ENCODE measurements around the gene MBNL2.
"Not testable (repeated sequence)": the region's sequence is repeated elsewhere in the genome, so short reads cannot be mapped to it uniquely, and the experiment has no call there.

MBNL2 gene

DNA sequence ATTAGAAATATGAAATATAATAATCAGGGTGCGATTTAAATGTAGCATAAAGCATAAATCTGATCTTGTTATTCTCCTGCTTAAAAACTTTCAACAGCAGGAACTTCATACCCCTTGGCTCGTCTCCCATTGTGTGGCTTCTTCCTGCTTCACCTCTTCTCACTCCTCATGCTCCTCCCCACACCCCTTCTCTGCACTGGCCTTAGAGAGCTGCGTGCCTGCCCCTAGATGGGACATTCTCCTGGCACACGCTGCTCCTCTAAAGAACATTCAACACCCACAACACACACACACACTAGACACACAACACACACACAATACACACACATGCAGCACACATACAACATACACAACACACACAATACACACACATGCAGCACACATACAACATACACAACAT, 107.2 kb downstream of the MBNL2 start:
- no peak for DNase-seq

GRCh38 chr13:97330448-97330847, 108.3 kb downstream of the MBNL2 start:
- no peak for DNase-seq

DNA sequence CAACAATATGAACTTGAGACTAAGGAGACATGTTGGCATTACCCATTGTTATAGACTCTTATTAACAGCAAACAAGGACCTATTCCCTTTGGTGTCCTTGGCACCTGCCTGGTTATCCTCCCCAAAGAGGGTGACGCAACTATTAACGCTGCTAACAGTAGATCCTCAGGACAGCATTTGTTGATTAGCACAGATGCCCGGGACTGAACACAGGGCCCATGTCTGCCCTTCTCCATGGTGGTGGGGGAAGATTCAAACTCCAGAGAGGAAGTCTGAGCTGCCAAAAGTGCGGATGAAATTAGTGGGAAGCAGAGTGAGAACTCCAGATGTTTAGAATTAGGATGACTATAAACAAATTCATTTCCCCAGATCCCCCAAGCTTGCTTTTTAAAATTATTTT, 110.6 kb downstream of the MBNL2 start:
- no peak for DNase-seq

DNA sequence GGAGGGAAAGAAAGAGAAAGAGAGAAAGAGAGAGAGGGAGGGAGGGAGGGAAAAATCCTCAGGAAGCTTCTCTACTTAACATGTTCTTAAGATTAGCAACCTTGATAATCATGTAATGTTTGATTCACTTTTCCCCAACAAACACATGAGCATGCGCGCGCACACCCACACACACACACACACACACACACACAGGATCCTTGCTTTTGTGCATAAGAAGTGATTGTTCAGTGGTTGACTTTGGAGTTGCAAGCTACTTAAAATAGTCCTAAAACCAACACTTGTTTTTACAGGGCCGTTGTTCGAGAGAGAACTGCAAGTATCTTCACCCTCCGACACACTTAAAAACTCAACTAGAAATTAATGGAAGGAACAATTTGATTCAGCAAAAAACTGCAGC, 111.8 kb downstream of the MBNL2 start:
- no peak for DNase-seq

GRCh38 chr13:97334690-97335089, 112.6 kb downstream of the MBNL2 start:
- no peak for DNase-seq

DNA sequence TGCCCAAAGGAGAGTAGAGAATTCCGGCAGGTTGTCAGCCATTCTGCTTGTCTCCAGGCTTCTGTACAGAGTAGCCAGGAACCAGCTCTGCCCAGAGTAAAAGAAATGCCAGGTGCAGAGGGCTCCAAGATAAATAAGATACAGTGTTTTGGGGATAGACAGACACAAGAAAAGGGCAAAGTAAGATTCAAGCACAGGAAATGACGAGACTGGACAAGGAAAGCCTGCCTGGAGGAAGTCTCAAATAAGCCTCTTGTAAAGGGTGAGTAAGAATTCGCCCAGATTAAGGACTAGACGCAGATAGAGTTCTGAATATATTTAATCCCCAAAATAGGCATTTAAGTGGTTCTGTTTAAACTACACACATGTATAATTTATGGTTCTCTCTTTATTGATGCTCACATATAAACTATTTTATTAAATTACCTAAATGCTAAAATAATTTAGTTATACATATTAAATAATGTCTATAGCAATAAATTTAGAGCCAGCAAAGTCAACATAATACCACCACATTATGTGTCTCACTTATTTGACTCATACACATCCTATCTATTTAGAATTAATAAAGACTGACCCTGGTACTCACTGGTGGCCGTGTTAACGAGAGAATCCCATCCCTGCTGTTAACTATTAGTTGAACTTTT, 113.5 kb downstream of the MBNL2 start:
- DNase-seq = no peak

GRCh38 chr13:97337985-97338499, 115.9 kb downstream of the MBNL2 start:
- DNase-seq = no peak

- DNase-seq = no peak
These were observed 116.4 kb downstream of the MBNL2 start for GRCh38 chr13:97338571-97338970.

GRCh38 chr13:97339019-97339987, 117.2 kb downstream of the MBNL2 start:
- no peak for DNase-seq

DNA sequence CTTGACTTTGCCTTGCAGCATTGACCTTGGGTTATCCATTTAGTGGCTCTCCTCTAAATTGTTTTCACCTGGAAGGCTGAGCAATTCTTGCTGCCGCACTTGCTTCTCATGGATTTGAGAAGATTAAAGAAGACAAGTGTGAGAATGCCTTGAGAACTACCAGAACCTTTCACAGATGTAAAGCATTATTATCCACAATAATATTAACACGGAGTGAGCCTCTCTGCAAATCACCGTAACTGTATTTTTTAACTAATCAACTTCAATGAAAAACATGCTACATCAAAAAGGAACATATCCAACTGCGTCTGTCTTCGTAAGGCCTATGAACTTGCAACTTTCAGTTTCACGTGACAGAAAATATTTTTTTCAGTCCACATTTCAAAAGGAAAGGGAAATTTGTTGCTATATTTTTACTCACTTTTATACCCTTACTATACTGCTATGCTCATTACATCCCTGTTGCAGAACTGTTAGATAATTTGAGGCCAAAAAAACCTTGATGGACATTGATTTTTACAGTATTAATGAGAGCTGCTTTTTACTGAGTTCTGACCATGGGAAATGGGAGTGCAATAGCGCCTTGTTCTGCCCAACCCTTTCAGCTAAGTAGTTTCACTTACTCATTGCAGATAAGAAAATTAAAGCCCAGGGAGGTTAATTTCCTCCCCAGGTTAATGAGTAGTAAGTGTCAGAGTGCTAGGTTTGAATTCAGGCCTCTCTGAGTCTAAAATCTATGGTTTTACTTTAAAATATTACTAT, 118.0 kb downstream of the MBNL2 start:
- no peak for DNase-seq

- DNase-seq = no peak
These were observed 119.0 kb downstream of the MBNL2 start for GRCh38 chr13:97341135-97341534.

DNA sequence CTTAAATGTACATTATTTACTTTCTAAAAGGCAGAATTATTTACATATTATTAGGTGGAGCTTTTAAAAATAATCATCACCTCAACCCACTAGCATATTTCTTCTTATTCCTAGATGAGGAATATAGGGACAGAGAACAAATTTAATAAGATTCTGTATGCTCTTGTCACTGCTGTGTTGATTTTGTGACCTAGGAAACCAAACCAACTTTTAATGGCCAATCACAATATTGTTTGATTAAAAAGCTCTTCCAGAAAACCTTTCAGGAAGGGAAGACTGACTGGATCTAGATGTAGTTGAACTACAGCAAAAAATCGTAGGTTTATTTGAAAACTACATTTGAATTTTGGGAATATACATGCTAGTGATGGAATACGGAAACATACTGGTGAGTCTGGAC, 120.0 kb downstream of the MBNL2 start:
- no peak for DNase-seq

- DNase-seq = no peak
These were observed 120.8 kb downstream of the MBNL2 start for GRCh38 chr13:97342936-97343335.

GRCh38 chr13:97344265-97345175, 122.4 kb downstream of the MBNL2 start:
- DNase-seq = peak; percentile 80

DNA sequence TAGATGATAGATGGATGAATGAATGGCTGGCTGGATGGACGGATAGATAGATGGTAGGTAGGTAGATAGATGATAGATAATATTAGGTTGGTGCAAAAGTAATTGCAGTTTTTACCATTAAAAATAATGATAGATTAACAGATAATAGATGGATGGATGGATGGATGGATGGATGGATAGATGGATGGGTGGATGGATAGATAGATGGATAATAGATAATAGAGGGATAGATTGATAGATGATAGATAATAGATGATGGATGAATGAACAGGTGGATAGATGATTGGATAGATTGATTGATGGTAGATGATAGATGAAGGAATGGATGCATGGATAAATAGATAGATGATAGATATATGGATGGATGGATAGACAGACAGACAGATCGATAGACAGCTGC, 124.0 kb downstream of the MBNL2 start:
- no peak for DNase-seq

GRCh38 chr13:97346561-97347254, 124.6 kb downstream of the MBNL2 start:
- DNase-seq = no peak

GRCh38 chr13:97347255-97347932, 125.3 kb downstream of the MBNL2 start:
- DNase-seq = no peak

DNA sequence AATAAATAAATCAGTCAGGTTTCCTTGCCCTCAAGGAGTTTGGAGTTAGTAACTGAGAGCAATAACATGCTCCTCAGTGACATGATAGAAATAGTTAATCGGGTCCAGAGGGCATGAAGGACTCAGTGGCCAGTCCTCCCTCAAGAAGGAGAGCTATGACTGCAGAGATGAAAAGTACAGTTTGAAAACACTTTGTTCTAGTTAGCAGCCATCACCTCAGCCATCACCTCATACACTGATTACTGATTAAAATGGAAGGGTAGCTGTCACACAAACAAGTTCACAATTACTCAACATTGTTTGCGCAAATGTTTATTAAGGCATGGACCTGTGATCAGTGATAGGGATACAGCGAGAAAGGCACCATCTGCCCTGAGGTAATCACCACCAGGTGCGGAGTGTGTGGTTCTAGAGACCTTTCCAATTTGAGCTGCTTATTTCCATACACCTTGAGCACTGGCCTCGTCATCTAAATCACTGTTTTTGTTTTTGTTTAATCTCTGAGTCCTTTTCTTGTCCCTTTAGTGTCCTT, 126.5 kb downstream of the MBNL2 start:
- DNase-seq = no peak

GRCh38 chr13:97352012-97352411, 129.9 kb downstream of the MBNL2 start:
- DNase-seq = not testable (repeated sequence)

GRCh38 chr13:97352815-97353214, 130.7 kb downstream of the MBNL2 start:
- no peak for DNase-seq
